Liver (tissue), 9 donors: ENCODE data around the gene LRRC9. TPM values are rescaled to one million over a fixed set of nuclear protein-coding genes. Genes with fewer than 3 reads are reported as not detected.

ENCODE experiments used
- DNase-seq: peaks from one replicate; pipeline ENCODE4 v3.0.0-alpha.2; 2017; ENCODE audit warnings: low spot score
- H3K27ac ChIP-seq, 2 donors: one replicate each; pipeline ENCODE4 v1.7.0; 2013; ENCODE audit warnings: inconsistent platforms in 2 of 2, low read length in 2 of 2, control low read depth in 1 of 2, low read depth in 1 of 2, mild to moderate bottlenecking in 1 of 2
- H3K27me3 ChIP-seq, 4 donors: one replicate each; pipeline versions ENCODE4 v1.6.1 to v1.7.0; 2013; ENCODE audit warnings: low read length in 3 of 4, inconsistent platforms in 1 of 4, mild to moderate bottlenecking in 1 of 4, moderate library complexity in 1 of 4; ENCODE audit not compliant: control insufficient read depth in 4 of 4, insufficient read depth in 4 of 4
- H3K36me3 ChIP-seq, 4 donors: one replicate each; pipeline versions ENCODE4 v1.6.1 to v1.7.0; 2013; ENCODE audit warnings: low read length in 3 of 4, mild to moderate bottlenecking in 3 of 4, low read depth in 1 of 4, moderate library complexity in 1 of 4; ENCODE audit not compliant: control insufficient read depth in 4 of 4, insufficient read depth in 3 of 4
- H3K4me1 ChIP-seq, 4 donors: one replicate each; pipeline versions ENCODE4 v1.6.1 to v1.7.0; 2013; ENCODE audit warnings: low read length in 3 of 4, mild to moderate bottlenecking in 3 of 4, moderate library complexity in 1 of 4; ENCODE audit not compliant: control insufficient read depth in 4 of 4, insufficient read depth in 4 of 4
- H3K4me3 ChIP-seq, 3 donors: one replicate each; pipeline versions ENCODE4 v1.6.1 to v1.7.0; 2013; ENCODE audit warnings: low read length in 3 of 3, control low read depth in 1 of 3, low read depth in 1 of 3, mild to moderate bottlenecking in 1 of 3
- H3K9ac ChIP-seq, 2 donors: one replicate each; pipeline ENCODE4 v1.7.0; 2013; ENCODE audit warnings: low read length in 2 of 2, mild to moderate bottlenecking in 2 of 2, moderate library complexity in 2 of 2, control low read depth in 1 of 2, low read depth in 1 of 2
- H3K9me3 ChIP-seq, 4 donors: one replicate each; pipeline versions ENCODE4 v1.6.1 to v1.7.0; 2013; ENCODE audit warnings: low read length in 3 of 4; ENCODE audit not compliant: control insufficient read depth in 4 of 4
- EGR1 ChIP-seq, 2 donors: IDR thresholded peaks; 2 replicates each; pipeline ENCODE4 v1.6.1; 2016 to 2018; ENCODE audit warnings: antibody characterized with exemption in 2 of 2, low read depth in 2 of 2
- FOXA1 ChIP-seq: IDR thresholded peaks from 2 replicates; pipeline ENCODE4 v1.6.1; 2016; ENCODE audit warnings: antibody characterized with exemption
- FOXA2 ChIP-seq: IDR thresholded peaks from 2 replicates; pipeline ENCODE4 v1.6.1; 2016; ENCODE audit warnings: antibody characterized with exemption
- GABPA ChIP-seq, 2 donors: IDR thresholded peaks in 1 of 2; conservative IDR thresholded peaks in 1 of 2; 2 replicates each; pipeline ENCODE4 v1.6.1; 2016; ENCODE audit warnings: antibody characterized with exemption in 2 of 2, mild to moderate bottlenecking in 1 of 2, moderate library complexity in 1 of 2
- HNF4A ChIP-seq, 2 donors: conservative IDR thresholded peaks; 2 replicates each; pipeline ENCODE4 v1.6.1; 2016; ENCODE audit warnings: antibody characterized with exemption in 2 of 2, mild to moderate bottlenecking in 2 of 2
- JUND ChIP-seq, 2 donors: IDR thresholded peaks; 2 replicates each; pipeline ENCODE4 v1.6.1; 2016; ENCODE audit warnings: antibody characterized with exemption in 2 of 2
- NR2F2 ChIP-seq: IDR thresholded peaks from 2 replicates; pipeline ENCODE4 v1.6.1; 2016; ENCODE audit warnings: antibody characterized with exemption
- RAD21 ChIP-seq, 2 donors: IDR thresholded peaks; 2 replicates each; pipeline ENCODE4 v1.6.1; 2016; ENCODE audit warnings: antibody characterized with exemption in 2 of 2, mild to moderate bottlenecking in 2 of 2
- RXRA ChIP-seq, 2 donors: IDR thresholded peaks; 2 replicates each; pipeline ENCODE4 v1.6.1; 2017 to 2018; ENCODE audit warnings: antibody characterized with exemption in 2 of 2, mild to moderate bottlenecking in 1 of 2
- SP1 ChIP-seq: IDR thresholded peaks from 2 replicates; pipeline ENCODE4 v1.6.1; 2018; ENCODE audit warnings: antibody characterized with exemption, mild to moderate bottlenecking
- TAF1 ChIP-seq: conservative IDR thresholded peaks from 2 replicates; pipeline ENCODE4 v1.6.1; 2016; ENCODE audit warnings: antibody characterized with exemption, mild to moderate bottlenecking
- YY1 ChIP-seq: IDR thresholded peaks from 2 replicates; pipeline ENCODE4 v1.6.1; 2016; ENCODE audit warnings: antibody characterized with exemption, mild to moderate bottlenecking
- WGBS: extraction: QIAGEN DNeasy Blood & Tissue Kit; methylation state at CpG from one replicate; pipeline ENCODE4 v1.1.7; 2013; 5-methylcytosine and 5-hydroxymethylcytosine counted together
- polyA plus RNA-seq, 2 donors: library from polyadenylated mRNA; stranded (reverse) in 1 of 2; unstranded in 1 of 2; fragments of 200-250 nt in 1 of 2; fragments of >200 nt in 1 of 2; fragmentation: Nextera tagmentation in 1 of 2; extraction: Ambion mirVana in 1 of 2; gene quantifications; one replicate each; pipeline versions ENCODE4 v1.2.1 to v1.2.3, GENCODE V29; 2013 to 2015
- total RNA-seq, 2 donors: library from RNA; depleted of rRNA; stranded (reverse); fragments of >200 nt; gene quantifications; one replicate each; pipeline ENCODE4 v1.2.3, GENCODE V29; 2014
- TF ChIP-seq, protein P1 (sequence below): IDR thresholded peaks from 2 replicates; pipeline ENCODE4 v1.6.1; 2016; ENCODE audit warnings: antibody characterized with exemption
- TF ChIP-seq, protein P2 (sequence below): fragments of 150-350 bp; IDR thresholded peaks from 2 replicates; pipeline ENCODE4 v1.5.1; 2017; ENCODE audit warnings: improper control_type of control experiment, low read depth, low read length; ENCODE audit not compliant: missing input control
- TF ChIP-seq, protein P3 (sequence below): IDR thresholded peaks from 2 replicates; pipeline ENCODE4 v1.6.1; 2016; ENCODE audit warnings: antibody characterized with exemption, mild to moderate bottlenecking
- donor health status: healthy.
- donor health status: healthy.
- donor health status: healthy.
- donor health status: healthy.
- donor health status: healthy.

Gene LRRC9
- total and polyA plus RNA-seq, 4 donors: 0.14 to 0.32 TPM; not detected in 2

DNA sequence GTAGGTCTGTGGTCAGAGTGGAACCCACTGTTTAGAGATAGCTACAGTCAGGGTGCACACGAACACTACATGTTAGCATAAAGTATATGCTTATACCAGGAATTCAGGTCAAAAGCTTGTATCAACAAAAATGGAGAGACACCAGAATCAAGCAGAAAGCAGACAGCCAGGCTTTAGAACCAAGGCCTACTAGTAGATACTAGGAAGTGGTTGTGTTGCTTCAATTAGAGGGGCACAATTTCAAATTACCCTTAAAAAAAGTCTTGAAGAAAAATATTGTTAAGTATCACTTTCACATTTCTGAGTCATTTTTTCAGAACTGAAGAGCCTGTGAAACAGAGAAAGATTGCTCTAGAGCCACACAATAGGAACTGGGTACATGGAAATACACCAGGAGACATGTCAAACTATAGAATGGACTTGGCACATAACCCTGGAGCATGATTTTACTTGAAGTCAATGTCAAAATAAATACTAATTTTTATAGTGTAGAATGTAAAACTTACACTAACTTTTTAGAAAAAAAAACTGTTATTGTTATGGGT, 41.6 kb downstream of the LRRC9 start (continued):
- TF ChIP-seq, protein P1, sequence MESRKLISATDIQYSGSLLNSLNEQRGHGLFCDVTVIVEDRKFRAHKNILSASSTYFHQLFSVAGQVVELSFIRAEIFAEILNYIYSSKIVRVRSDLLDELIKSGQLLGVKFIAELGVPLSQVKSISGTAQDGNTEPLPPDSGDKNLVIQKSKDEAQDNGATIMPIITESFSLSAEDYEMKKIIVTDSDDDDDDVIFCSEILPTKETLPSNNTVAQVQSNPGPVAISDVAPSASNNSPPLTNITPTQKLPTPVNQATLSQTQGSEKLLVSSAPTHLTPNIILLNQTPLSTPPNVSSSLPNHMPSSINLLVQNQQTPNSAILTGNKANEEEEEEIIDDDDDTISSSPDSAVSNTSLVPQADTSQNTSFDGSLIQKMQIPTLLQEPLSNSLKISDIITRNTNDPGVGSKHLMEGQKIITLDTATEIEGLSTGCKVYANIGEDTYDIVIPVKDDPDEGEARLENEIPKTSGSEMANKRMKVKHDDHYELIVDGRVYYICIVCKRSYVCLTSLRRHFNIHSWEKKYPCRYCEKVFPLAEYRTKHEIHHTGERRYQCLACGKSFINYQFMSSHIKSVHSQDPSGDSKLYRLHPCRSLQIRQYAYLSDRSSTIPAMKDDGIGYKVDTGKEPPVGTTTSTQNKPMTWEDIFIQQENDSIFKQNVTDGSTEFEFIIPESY: no peak

DNA sequence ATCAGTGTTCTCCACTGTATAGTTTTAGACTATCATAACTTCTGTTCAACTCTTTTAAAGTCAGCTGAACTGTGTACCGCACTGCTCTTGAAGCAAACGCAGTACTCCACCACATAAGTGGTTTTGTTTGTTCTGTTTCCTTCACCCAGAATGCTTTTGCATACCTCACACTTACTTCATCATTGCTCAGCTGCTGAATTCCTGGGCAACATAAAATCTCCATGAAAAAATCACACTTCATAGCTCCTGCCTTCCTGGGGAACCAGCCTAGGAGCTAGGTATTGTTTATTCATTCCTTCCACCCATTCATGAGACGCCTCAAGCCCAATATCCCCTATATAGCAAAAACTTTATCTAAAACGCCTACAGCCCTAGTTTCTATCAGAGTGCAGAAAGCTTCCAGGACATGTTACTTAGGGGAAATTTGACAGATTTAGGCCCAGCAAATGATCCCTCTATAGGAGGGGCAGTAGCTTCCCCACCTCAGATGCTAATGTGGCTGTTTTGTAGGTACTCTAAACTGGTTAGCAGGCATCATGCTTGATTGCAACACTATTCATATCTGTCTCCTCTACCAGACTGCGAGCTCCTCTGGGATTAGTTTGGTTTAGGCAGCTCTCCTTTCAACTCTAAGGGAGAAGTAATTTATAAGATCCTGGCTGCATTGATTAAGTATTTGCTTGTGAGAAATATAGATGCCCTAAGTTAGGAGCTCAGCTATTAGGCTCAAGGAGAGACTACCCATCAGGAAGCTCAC, 44.5 kb downstream of the LRRC9 start:
- H3K9me3 ChIP-seq: no peaks in the 10 kb centered on the region
- no peaks in the 10 kb centered on the region for H3K36me3 ChIP-seq
- no peak for DNase-seq
- no peak overlapping the region for H3K9ac ChIP-seq
- no peaks in the 10 kb centered on the region for H3K27me3 ChIP-seq
- no peak overlapping the region for H3K27ac ChIP-seq
- no peaks in the 10 kb centered on the region for H3K4me1 ChIP-seq
- no peak overlapping the region for H3K4me3 ChIP-seq
- WGBS: 63% methylated on average over 5 of the region's 5 CpGs
- TF ChIP-seq FOXA1: no peak
- no peak for TF ChIP-seq FOXA2
- no peak for TF ChIP-seq SP1
- TF ChIP-seq GABPA (IDR thresholded peaks at IDR 0.05 in 1 of 2, conservative IDR thresholded peaks at IDR 0.05 in 1 of 2): no peak
- TF ChIP-seq, protein P2, sequence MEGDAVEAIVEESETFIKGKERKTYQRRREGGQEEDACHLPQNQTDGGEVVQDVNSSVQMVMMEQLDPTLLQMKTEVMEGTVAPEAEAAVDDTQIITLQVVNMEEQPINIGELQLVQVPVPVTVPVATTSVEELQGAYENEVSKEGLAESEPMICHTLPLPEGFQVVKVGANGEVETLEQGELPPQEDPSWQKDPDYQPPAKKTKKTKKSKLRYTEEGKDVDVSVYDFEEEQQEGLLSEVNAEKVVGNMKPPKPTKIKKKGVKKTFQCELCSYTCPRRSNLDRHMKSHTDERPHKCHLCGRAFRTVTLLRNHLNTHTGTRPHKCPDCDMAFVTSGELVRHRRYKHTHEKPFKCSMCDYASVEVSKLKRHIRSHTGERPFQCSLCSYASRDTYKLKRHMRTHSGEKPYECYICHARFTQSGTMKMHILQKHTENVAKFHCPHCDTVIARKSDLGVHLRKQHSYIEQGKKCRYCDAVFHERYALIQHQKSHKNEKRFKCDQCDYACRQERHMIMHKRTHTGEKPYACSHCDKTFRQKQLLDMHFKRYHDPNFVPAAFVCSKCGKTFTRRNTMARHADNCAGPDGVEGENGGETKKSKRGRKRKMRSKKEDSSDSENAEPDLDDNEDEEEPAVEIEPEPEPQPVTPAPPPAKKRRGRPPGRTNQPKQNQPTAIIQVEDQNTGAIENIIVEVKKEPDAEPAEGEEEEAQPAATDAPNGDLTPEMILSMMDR: no peak
- no peak for TF ChIP-seq JUND (IDR thresholded peaks at IDR 0.05)
- TF ChIP-seq HNF4A (conservative IDR thresholded peaks at IDR 0.05): no peak
- TF ChIP-seq TAF1: no peak
- no peak for TF ChIP-seq EGR1 (IDR thresholded peaks at IDR 0.05; ENCODE audit: low read depth in 2 of 2)
- TF ChIP-seq, protein P3, sequence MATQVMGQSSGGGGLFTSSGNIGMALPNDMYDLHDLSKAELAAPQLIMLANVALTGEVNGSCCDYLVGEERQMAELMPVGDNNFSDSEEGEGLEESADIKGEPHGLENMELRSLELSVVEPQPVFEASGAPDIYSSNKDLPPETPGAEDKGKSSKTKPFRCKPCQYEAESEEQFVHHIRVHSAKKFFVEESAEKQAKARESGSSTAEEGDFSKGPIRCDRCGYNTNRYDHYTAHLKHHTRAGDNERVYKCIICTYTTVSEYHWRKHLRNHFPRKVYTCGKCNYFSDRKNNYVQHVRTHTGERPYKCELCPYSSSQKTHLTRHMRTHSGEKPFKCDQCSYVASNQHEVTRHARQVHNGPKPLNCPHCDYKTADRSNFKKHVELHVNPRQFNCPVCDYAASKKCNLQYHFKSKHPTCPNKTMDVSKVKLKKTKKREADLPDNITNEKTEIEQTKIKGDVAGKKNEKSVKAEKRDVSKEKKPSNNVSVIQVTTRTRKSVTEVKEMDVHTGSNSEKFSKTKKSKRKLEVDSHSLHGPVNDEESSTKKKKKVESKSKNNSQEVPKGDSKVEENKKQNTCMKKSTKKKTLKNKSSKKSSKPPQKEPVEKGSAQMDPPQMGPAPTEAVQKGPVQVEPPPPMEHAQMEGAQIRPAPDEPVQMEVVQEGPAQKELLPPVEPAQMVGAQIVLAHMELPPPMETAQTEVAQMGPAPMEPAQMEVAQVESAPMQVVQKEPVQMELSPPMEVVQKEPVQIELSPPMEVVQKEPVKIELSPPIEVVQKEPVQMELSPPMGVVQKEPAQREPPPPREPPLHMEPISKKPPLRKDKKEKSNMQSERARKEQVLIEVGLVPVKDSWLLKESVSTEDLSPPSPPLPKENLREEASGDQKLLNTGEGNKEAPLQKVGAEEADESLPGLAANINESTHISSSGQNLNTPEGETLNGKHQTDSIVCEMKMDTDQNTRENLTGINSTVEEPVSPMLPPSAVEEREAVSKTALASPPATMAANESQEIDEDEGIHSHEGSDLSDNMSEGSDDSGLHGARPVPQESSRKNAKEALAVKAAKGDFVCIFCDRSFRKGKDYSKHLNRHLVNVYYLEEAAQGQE: no peak
- no peak for TF ChIP-seq RAD21 (IDR thresholded peaks at IDR 0.05)
- TF ChIP-seq NR2F2: no peak
- no peak for TF ChIP-seq RXRA (IDR thresholded peaks at IDR 0.05)
- TF ChIP-seq YY1: no peak
- TF ChIP-seq, protein P1: no peak
